Left cardiac atrium (tissue), 4 donors: ENCODE results near the gene SLC51B. TPM values are rescaled to one million over a fixed set of nuclear protein-coding genes. Genes with fewer than 3 reads are reported as not detected.
"Not testable (repeated sequence)": the region's sequence is repeated elsewhere in the genome, so short reads cannot be mapped to it uniquely, and the experiment has no call there.

Experiments used
- ATAC-seq, 2 donors: fragments of 200-7000 bp; cut with Tn5 transposase; one replicate each; pipeline ENCODE4 v1.9.1; 2020; ENCODE audit warnings: mild to moderate bottlenecking in 2 of 2, moderate library complexity in 2 of 2
- DNase-seq: peaks from one replicate; pipeline ENCODE4 v3.0.0-alpha.2; 2020
- intact Hi-C, 2 donors: fragments of 100-400 bp; cut with DNase I; formaldehyde crosslinking; loops; one replicate each; pipeline versions ENCODE4 v1.14.1 to v1.15.1; 2022 to 2023
- total RNA-seq, 2 donors: library from RNA; stranded (reverse); fragmentation: NEBNext Ultra II Directional; extraction: Animal tissue kit (Norgen Biotek cat#: 25700); gene quantifications; one replicate each; pipeline ENCODE4 v1.2.1, GENCODE V29; 2021
- donor health status: DM: no; HTN: yes; CAD: no.
- donor health status: DM: no; HTN: yes; CAD: no; lungs with severe emphysema.
- donor health status: DM: yes; HTN: yes; CAD: no.
- donor health status: Dilated cardiomyopathy.

The SLC51B gene
- total RNA-seq, 2 donors from 2014 or later, result not detected

GRCh38 chr15:65038428-65038827, 6.8 kb upstream of the SLC51B start:
- DNase-seq (no peak), ATAC-seq (no peak)
- intact Hi-C loops, result no loop called here

- ATAC-seq (no peak), DNase-seq (no peak)
- intact Hi-C loops, result no loop called here
Observed at GRCh38 chr15:65038836-65039235, 6.4 kb upstream of the SLC51B start.

GRCh38 chr15:65040461-65040860, 4.7 kb upstream of the SLC51B start:
- DNase-seq (no peak), ATAC-seq (no peak)
- intact Hi-C loops, result loop anchor here in 1 of 2 donors (10.0 kb wide), 1 partner anchor 234 kb away; no protein-coding TSS in a partner anchor

- no peak for ATAC-seq
- intact Hi-C loops, result loop anchor here in 1 of 2 donors (10.0 kb wide), 1 partner anchor 233 kb away; no protein-coding TSS in a partner anchor
Observed at GRCh38 chr15:65041787-65042186, 3.4 kb upstream of the SLC51B start.

GRCh38 chr15:65042776-65043327, 2.3 kb upstream of the SLC51B start:
- intact Hi-C loops, result loop anchor here in 1 of 2 donors (10.0 kb wide), 1 partner anchor 232 kb away; no protein-coding TSS in a partner anchor
- DNase-seq (no peak), ATAC-seq (no peak)

More at GRCh38 chr15:65041787-65042186, 3.4 kb upstream of the SLC51B start:
- DNase-seq, result no peak

GRCh38 chr15:65044218-65044617, 969 bp upstream of the SLC51B start:
- intact Hi-C loops, result loop anchor here in 1 of 2 donors (10.0 kb wide), 1 partner anchor 231 kb away; no protein-coding TSS in a partner anchor
- not testable (repeated sequence) for DNase-seq
- peak in 1 of 2 donors; percentile 70 for ATAC-seq

GRCh38 chr15:65048241-65048640, 3.1 kb downstream of the SLC51B start:
- no peak for ATAC-seq
- no peak for DNase-seq
- intact Hi-C loops, result loop anchor here in 1 of 2 donors (10.0 kb wide), 1 partner anchor 227 kb away; no protein-coding TSS in a partner anchor

GRCh38 chr15:65049418-65049840, 4.2 kb downstream of the SLC51B start:
- intact Hi-C loops, result loop anchor here in 1 of 2 donors (10.0 kb wide), 1 partner anchor 225 kb away; no protein-coding TSS in a partner anchor
- DNase-seq (peak; percentile 93), ATAC-seq (peak; percentile 91 to 97)

GRCh38 chr15:65050270-65050669, 5.1 kb downstream of the SLC51B start:
- intact Hi-C loops, result loop anchor here (5.0 kb wide), 2 partner anchors 37 to 52 kb away; no protein-coding TSS in a partner anchor
- DNase-seq (no peak), ATAC-seq (no peak)

GRCh38 chr15:65051266-65051665, 6.1 kb downstream of the SLC51B start:
- DNase-seq, result no peak
- ATAC-seq, result no peak
- intact Hi-C loops, result loop anchor here (5.0 kb wide), 2 partner anchors 36 to 51 kb away; no protein-coding TSS in a partner anchor

- ATAC-seq (no peak), DNase-seq (no peak)
- intact Hi-C loops, result loop anchor here (2.0 to 5.0 kb wide), 3 partner anchors 30 to 49 kb away; no protein-coding TSS in a partner anchor
Observed at GRCh38 chr15:65052956-65053355, 7.8 kb downstream of the SLC51B start.

- DNase-seq (peak; percentile 77), ATAC-seq (peak; percentile 67 to 81)
- intact Hi-C loops, result loop anchor here (5.0 kb wide), 2 partner anchors 33 to 48 kb away; no protein-coding TSS in a partner anchor
Observed at GRCh38 chr15:65054333-65055200, 9.4 kb downstream of the SLC51B start.

GRCh38 chr15:65055201-65055870, 10.1 kb downstream of the SLC51B start:
- peak; percentile 31 to 82 for ATAC-seq
- DNase-seq, result no peak
- intact Hi-C loops, result no loop called here

GRCh38 chr15:65056106-65056505, 10.9 kb downstream of the SLC51B start:
- no peak for DNase-seq
- intact Hi-C loops, result no loop called here
- ATAC-seq, result no peak

GRCh38 chr15:65056868-65057548, 11.8 kb downstream of the SLC51B start:
- no peak for DNase-seq
- no peak for ATAC-seq
- intact Hi-C loops, result no loop called here

GRCh38 chr15:65057549-65057940, 12.4 kb downstream of the SLC51B start:
- ATAC-seq (no peak), DNase-seq (no peak)
- intact Hi-C loops, result no loop called here

- no peak for ATAC-seq
- no peak for DNase-seq
- intact Hi-C loops, result no loop called here
Observed at GRCh38 chr15:65058394-65059368, 13.5 kb downstream of the SLC51B start.

GRCh38 chr15:65059369-65059750, 14.2 kb downstream of the SLC51B start:
- intact Hi-C loops, result no loop called here
- ATAC-seq (no peak), DNase-seq (no peak)
